Testis (tissue), 3 donors: Measurements from ENCODE around the gene ASIC2. TPM values are rescaled to one million over a fixed set of nuclear protein-coding genes. Genes with fewer than 3 reads are reported as not detected.

ENCODE experiments used
- DNase-seq: peaks from one replicate; pipeline ENCODE4 v3.0.0-alpha.2; 2019
- H3K27ac ChIP-seq, 2 donors: fragments of 200-600 bp; sonication (generic); one replicate each; pipeline ENCODE4 v1.5.1; 2019
- H3K27me3 ChIP-seq: fragments of 200-600 bp; sonication (generic); one replicate; pipeline ENCODE4 v1.5.1; 2019
- H3K36me3 ChIP-seq: fragments of 200-600 bp; sonication (generic); one replicate; pipeline ENCODE4 v1.5.1; 2017; ENCODE audit warnings: low read depth; ENCODE audit errors: missing control alignments
- H3K4me1 ChIP-seq: fragments of 200-600 bp; sonication (generic); one replicate; pipeline ENCODE4 v1.5.1; 2019
- H3K4me3 ChIP-seq, 2 donors: fragments of 200-600 bp; sonication (generic); one replicate each; pipeline ENCODE4 v1.5.1; 2017 to 2019
- H3K9me3 ChIP-seq: fragments of 200-600 bp; sonication (generic); one replicate; pipeline ENCODE4 v1.5.1; 2017
- CTCF ChIP-seq, 3 experiments: fragments of 450-650 bp in 2 of 3; fragments of 200-600 bp in 1 of 3; sonication (generic) in 1 of 3; IDR thresholded peaks; one replicate each; pipeline ENCODE4 v1.5.1; 2016 to 2019; ENCODE audit warnings: antibody characterized with exemption in 3 of 3, mild to moderate bottlenecking in 2 of 3, moderate library complexity in 1 of 3
- POLR2A ChIP-seq: fragments of 450-650 bp; IDR thresholded peaks from one replicate; pipeline ENCODE4 v1.6.1; 2017; ENCODE audit warnings: antibody characterized with exemption, mild to moderate bottlenecking, moderate library complexity
- WGBS, 2 donors: methylation state at CpG; one replicate each; pipeline ENCODE4 v1.1.5; 2018; 5-methylcytosine and 5-hydroxymethylcytosine counted together
- intact Hi-C: fragments of 100-400 bp; cut with DNase I; formaldehyde crosslinking; loops from one replicate; pipeline ENCODE4 v1.15.1; 2023; ENCODE audit warnings: low total_unique reads
- polyA plus RNA-seq: library from polyadenylated mRNA; stranded (reverse); fragments of 350-450 nt; fragmentation: Illumina TruSeq; extraction: RNeasy Lipid Tissue Mini Kit (QIAGEN cat#74804); gene quantifications from one replicate; pipeline ENCODE4 v1.2.3, GENCODE V29; 2014; ENCODE audit warnings: low read depth, low replicate concordance; ENCODE audit not compliant: insufficient read depth
- total RNA-seq, 2 donors: library from RNA; depleted of rRNA; stranded (reverse); fragments of >200 nt; gene quantifications; one replicate each; pipeline ENCODE4 v1.2.3, GENCODE V29; 2016

The ASIC2 gene
- total and polyA plus RNA-seq, 3 donors from 2014 or later = 0.73 to 1.0 (median 0.81) TPM

- Histone ChIP-seq H3K27me3 (no peaks in the 10 kb centered on the region), H3K36me3 (no peaks in the 10 kb centered on the region), H3K27ac (no peak overlapping the region), H3K4me1 (no peaks in the 10 kb centered on the region), H3K4me3 (no peak overlapping the region), H3K9me3 (no peaks in the 10 kb centered on the region)
- no peak for DNase-seq
- no peak for TF ChIP-seq CTCF (IDR thresholded peaks at IDR 0.05)
- TF ChIP-seq POLR2A = no peak
- intact Hi-C loops = no loop called here
- WGBS, 2 donors = 78 to 84% methylated on average over 7 of the region's 7 CpGs
Measured at GRCh38 chr17:33202021-33202420, 91.1 kb downstream of the ASIC2 start.

- no peaks in the 10 kb centered on the region for H3K4me1 ChIP-seq
- H3K27ac ChIP-seq = no peak overlapping the region
- 78 to 91% methylated on average over 4 of the region's 4 CpGs for WGBS, 2 donors
- no peak for DNase-seq
- H3K36me3 ChIP-seq = no peaks in the 10 kb centered on the region
- no peak for TF ChIP-seq CTCF (IDR thresholded peaks at IDR 0.05)
- no peak for TF ChIP-seq POLR2A
- intact Hi-C loops = no loop called here
- no peaks in the 10 kb centered on the region for H3K27me3 ChIP-seq
- H3K9me3 ChIP-seq = no peaks in the 10 kb centered on the region
- H3K4me3 ChIP-seq = no peak overlapping the region
Measured at GRCh38 chr17:33201283-33201682, 91.8 kb downstream of the ASIC2 start.

- H3K27ac ChIP-seq = no peak overlapping the region
- TF ChIP-seq CTCF (IDR thresholded peaks at IDR 0.05) (no peak), POLR2A (no peak)
- no peaks in the 10 kb centered on the region for H3K27me3 ChIP-seq
- no peaks in the 10 kb centered on the region for H3K9me3 ChIP-seq
- WGBS, 2 donors = 42 to 44% methylated on average over 1 of the region's 1 CpG
- H3K4me1 ChIP-seq = no peaks in the 10 kb centered on the region
- no peak for DNase-seq
- intact Hi-C loops = no loop called here
- no peak overlapping the region for H3K4me3 ChIP-seq
- no peaks in the 10 kb centered on the region for H3K36me3 ChIP-seq
Measured at GRCh38 chr17:33200587-33200986, 92.5 kb downstream of the ASIC2 start.

GRCh38 chr17:33199571-33200510 is 93.3 kb downstream of the ASIC2 start:
- WGBS, 2 donors = 76 to 82% methylated on average over 12 of the region's 12 CpGs
- intact Hi-C loops = no loop called here
- no peak overlapping the region for H3K27ac ChIP-seq
- H3K9me3 ChIP-seq = no peaks in the 10 kb centered on the region
- TF ChIP-seq CTCF (IDR thresholded peaks at IDR 0.05) = no peak
- no peak for TF ChIP-seq POLR2A
- H3K4me1 ChIP-seq = no peaks in the 10 kb centered on the region
- H3K36me3 ChIP-seq = no peaks in the 10 kb centered on the region
- no peak for DNase-seq
- H3K27me3 ChIP-seq = no peaks in the 10 kb centered on the region
- H3K4me3 ChIP-seq = no peak overlapping the region

- no peaks in the 10 kb centered on the region for H3K27me3 ChIP-seq
- no peak for TF ChIP-seq POLR2A
- no peak for TF ChIP-seq CTCF (IDR thresholded peaks at IDR 0.05)
- H3K4me1 ChIP-seq = no peaks in the 10 kb centered on the region
- no peak overlapping the region for H3K27ac ChIP-seq
- intact Hi-C loops = no loop called here
- 63 to 75% methylated on average over 5 of the region's 5 CpGs for WGBS, 2 donors
- no peak overlapping the region for H3K4me3 ChIP-seq
- H3K9me3 ChIP-seq = no peaks in the 10 kb centered on the region
- no peaks in the 10 kb centered on the region for H3K36me3 ChIP-seq
- DNase-seq = no peak
Measured at GRCh38 chr17:33198954-33199353, 94.1 kb downstream of the ASIC2 start.
